Activated gamma-delta T cell treated with Interleukin-2 at 50 U/mL for 16 hours (primary cell): Measurements from ENCODE around the gene DUSP28.
A peak's percentile ranks its signal among the peaks of the same experiment; 100 is the strongest.
"Not testable (repeated sequence)": the region's sequence is repeated elsewhere in the genome, so short reads cannot be mapped to it uniquely, and the experiment has no call there.

Source experiments
- DNase-seq: peaks from one replicate; pipeline ENCODE4 v3.0.0-alpha.2; 2020

The DUSP28 gene

GRCh38 chr2:240528406-240529040 lies 31.6 kb upstream of the DUSP28 start:
- DNase-seq = no peak

GRCh38 chr2:240529344-240529999 lies 30.7 kb upstream of the DUSP28 start:
- DNase-seq = no peak

- no peak for DNase-seq
Measured at GRCh38 chr2:240530181-240530580, 30.0 kb upstream of the DUSP28 start.

- no peak for DNase-seq
Measured at GRCh38 chr2:240531038-240531437, 29.1 kb upstream of the DUSP28 start.

GRCh38 chr2:240532031-240532775 lies 28.0 kb upstream of the DUSP28 start:
- DNase-seq = no peak

GRCh38 chr2:240538031-240538780 lies 22.0 kb upstream of the DUSP28 start:
- DNase-seq = no peak

GRCh38 chr2:240539101-240539500 lies 21.1 kb upstream of the DUSP28 start:
- DNase-seq = not testable (repeated sequence)

GRCh38 chr2:240539906-240540305 lies 20.3 kb upstream of the DUSP28 start:
- DNase-seq = no peak

- DNase-seq = no peak
Measured at GRCh38 chr2:240551288-240551687, 8.9 kb upstream of the DUSP28 start.

GRCh38 chr2:240551811-240552210 lies 8.3 kb upstream of the DUSP28 start:
- DNase-seq = no peak

GRCh38 chr2:240553956-240554480 lies 6.1 kb upstream of the DUSP28 start:
- no peak for DNase-seq

- no peak for DNase-seq
Measured at GRCh38 chr2:240554767-240555493, 5.2 kb upstream of the DUSP28 start.

- no peak for DNase-seq
Measured at GRCh38 chr2:240555541-240556250, 4.5 kb upstream of the DUSP28 start.

GRCh38 chr2:240556553-240557100 lies 3.5 kb upstream of the DUSP28 start:
- peak; percentile 68 for DNase-seq

- DNase-seq = no peak
Measured at GRCh38 chr2:240557101-240557751, 2.9 kb upstream of the DUSP28 start.

GRCh38 chr2:240557808-240558207 lies 2.3 kb upstream of the DUSP28 start, which contains the start of gene ANKMY1:
TSS of gene ANKMY1 (minus strand) at chr2:240557988. CDS start at chr2:240557335, 653 bp downstream.
- peak; percentile 58 for DNase-seq

GRCh38 chr2:240558236-240558761 lies 1.9 kb upstream of the DUSP28 start:
- DNase-seq = no peak

GRCh38 chr2:240559286-240559685 lies 871 bp upstream of the DUSP28 start:
- DNase-seq = no peak

GRCh38 chr2:240560480-240561324 lies 545 bp downstream of the DUSP28 start:
- DNase-seq = peak; percentile 100
